Endothelial cell of umbilical vein (primary cell): ENCODE results near the gene SPTLC3.

Experiments used
- CTCF ChIP-seq, 2 donors: IDR thresholded peaks; 1 replicate in 1 of 2; 2 replicates in 1 of 2; pipeline ENCODE4 v1.5.1; 2011; ENCODE audit warnings: low read length in 2 of 2, mild to moderate bottlenecking in 2 of 2, moderate library complexity in 2 of 2, control low read depth in 1 of 2, inconsistent platforms in 1 of 2, low read depth in 1 of 2; ENCODE audit not compliant: insufficient read depth in 1 of 2; ENCODE audit errors: extremely low read depth in 1 of 2
- EZH2 ChIP-seq: IDR thresholded peaks from 2 replicates; pipeline ENCODE4 v1.6.1; 2012; ENCODE audit warnings: borderline replicate concordance, low read depth, mild to moderate bottlenecking, moderate library complexity, low read length, inconsistent platforms; ENCODE audit not compliant: severe bottlenecking
- FOS ChIP-seq: IDR thresholded peaks from 2 replicates; pipeline ENCODE4 v1.6.1; 2011; ENCODE audit warnings: mild to moderate bottlenecking, low read length, moderate library complexity, borderline replicate concordance; ENCODE audit not compliant: insufficient read depth
- GATA2 ChIP-seq: IDR thresholded peaks from 2 replicates; pipeline ENCODE4 v1.7.0; 2011; ENCODE audit warnings: low read depth, mild to moderate bottlenecking, moderate library complexity, mixed read lengths, low read length; ENCODE audit not compliant: insufficient read length, insufficient read depth
- JUN ChIP-seq: IDR thresholded peaks from 2 replicates; pipeline ENCODE4 v1.6.1; 2011; ENCODE audit warnings: borderline replicate concordance, low read depth; ENCODE audit not compliant: insufficient read length, insufficient read depth
- MAX ChIP-seq: IDR thresholded peaks from 2 replicates; pipeline ENCODE4 v1.6.1; 2011; ENCODE audit not compliant: insufficient read depth, insufficient read length
- POLR2A ChIP-seq: IDR thresholded peaks from 2 replicates; pipeline ENCODE4 v1.6.1; 2012; ENCODE audit warnings: low read depth, mild to moderate bottlenecking, control low read depth, low read length
- POLR2AphosphoS5 ChIP-seq: IDR thresholded peaks from 2 replicates; pipeline ENCODE4 v1.6.1; 2012; ENCODE audit warnings: low read depth, mild to moderate bottlenecking, control low read depth, low read length, moderate library complexity; ENCODE audit not compliant: insufficient read depth

- TF ChIP-seq CTCF (IDR thresholded peaks at IDR 0.05; ENCODE audit: extremely low read depth in 1 of 2, insufficient read depth in 1 of 2, low read depth in 1 of 2, low read length in 2 of 2), result no peak
- no peak for TF ChIP-seq POLR2A
- no peak for TF ChIP-seq POLR2AphosphoS5
- TF ChIP-seq FOS, result no peak
- no peak for TF ChIP-seq GATA2
- TF ChIP-seq EZH2, result no peak
- no peak for TF ChIP-seq MAX
- no peak for TF ChIP-seq JUN
Observed at GRCh38 chr20:12978126-12978394, 30.7 kb upstream of the SPTLC3 start.
